Retinal pigment epithelial cell (primary cell): ENCODE data around the gene GAS1.

ENCODE experiments used
- DNase-seq: peaks from one replicate; pipeline ENCODE4 v3.0.0-alpha.2; 2010; ENCODE audit warnings: low read depth
- H3K4me3 ChIP-seq: 2 replicates; pipeline ENCODE4 v1.5.1; 2011; ENCODE audit warnings: mild to moderate bottlenecking, low read length, control low read depth, moderate library complexity
- TF ChIP-seq, protein P1 (sequence below): conservative IDR thresholded peaks from 2 replicates; pipeline ENCODE4 v1.5.1; 2011; ENCODE audit warnings: low read depth, low read length, control low read depth, inconsistent platforms

GAS1 gene

DNA sequence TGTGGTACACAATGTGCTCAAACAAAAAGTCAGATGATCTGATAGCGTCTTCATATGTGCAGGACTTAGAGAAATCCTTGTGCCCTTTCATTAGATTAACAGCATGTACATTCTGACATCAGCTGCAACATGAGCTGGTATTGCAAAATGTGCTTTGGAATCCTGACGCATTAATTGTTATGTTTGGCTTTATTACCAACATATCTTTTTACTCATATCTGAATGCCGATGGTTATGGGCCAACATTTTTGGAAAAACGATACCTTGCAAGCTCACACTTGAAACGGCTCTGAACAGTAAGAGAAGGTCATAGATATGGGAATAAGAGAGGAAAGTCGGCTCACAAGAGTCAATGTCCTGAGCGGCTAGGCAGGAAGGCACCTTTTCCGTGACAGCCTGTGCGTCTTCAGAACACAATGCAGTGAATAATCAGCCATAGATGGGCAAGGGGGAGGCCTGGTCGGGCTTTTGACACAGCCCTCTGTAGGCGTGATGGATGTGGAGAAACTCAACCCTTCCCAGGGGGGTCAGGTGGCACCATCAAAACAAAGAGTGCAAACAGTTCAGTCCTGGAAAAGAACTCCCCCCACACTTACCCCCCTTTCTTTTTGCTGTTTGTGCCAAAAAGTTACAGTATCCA is 36.4 kb upstream of the GAS1 start:
- peak; percentile 46 for DNase-seq
- no peak overlapping the region for H3K4me3 ChIP-seq
- TF ChIP-seq, protein P1, sequence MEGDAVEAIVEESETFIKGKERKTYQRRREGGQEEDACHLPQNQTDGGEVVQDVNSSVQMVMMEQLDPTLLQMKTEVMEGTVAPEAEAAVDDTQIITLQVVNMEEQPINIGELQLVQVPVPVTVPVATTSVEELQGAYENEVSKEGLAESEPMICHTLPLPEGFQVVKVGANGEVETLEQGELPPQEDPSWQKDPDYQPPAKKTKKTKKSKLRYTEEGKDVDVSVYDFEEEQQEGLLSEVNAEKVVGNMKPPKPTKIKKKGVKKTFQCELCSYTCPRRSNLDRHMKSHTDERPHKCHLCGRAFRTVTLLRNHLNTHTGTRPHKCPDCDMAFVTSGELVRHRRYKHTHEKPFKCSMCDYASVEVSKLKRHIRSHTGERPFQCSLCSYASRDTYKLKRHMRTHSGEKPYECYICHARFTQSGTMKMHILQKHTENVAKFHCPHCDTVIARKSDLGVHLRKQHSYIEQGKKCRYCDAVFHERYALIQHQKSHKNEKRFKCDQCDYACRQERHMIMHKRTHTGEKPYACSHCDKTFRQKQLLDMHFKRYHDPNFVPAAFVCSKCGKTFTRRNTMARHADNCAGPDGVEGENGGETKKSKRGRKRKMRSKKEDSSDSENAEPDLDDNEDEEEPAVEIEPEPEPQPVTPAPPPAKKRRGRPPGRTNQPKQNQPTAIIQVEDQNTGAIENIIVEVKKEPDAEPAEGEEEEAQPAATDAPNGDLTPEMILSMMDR, result no peak

DNA sequence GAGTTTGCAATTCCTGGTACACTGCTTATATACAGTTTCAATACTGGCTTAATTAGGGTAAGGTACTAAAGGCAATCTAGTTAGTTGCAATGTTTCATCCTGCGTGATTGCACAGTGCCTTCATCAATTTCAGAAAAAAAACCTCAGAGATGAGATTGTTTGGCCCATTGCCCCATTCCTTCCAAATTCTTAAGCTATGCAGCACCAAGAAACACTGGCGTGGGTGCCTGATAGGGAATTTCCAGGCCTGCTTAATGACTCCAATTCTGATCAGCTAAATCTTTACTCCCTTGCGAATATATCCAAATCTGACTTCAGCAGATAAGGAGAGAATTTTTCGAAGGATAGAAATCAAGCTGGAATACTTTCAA is 35.9 kb upstream of the GAS1 start:
- TF ChIP-seq, protein P1, result no peak
- no peak for DNase-seq
- H3K4me3 ChIP-seq, result no peak overlapping the region

DNA sequence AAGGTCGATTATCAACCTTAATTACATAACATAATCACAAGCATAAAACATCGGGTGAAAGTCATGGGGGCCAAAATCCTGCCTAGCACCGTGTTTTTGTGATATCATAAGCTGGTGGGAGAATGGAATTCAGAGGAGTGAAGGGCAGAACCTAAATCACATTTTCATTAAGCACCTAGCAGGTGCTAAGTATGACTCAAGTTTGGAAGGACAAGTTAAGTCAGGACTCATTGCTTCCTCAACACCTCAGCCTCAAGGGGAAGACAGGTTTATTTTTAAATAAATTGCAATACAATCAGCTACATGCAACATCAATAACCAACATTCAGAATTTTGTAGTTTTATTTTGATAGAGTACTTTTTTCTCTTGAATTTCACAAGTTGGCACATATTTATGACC is 33.5 kb upstream of the GAS1 start:
- TF ChIP-seq, protein P1, result no peak
- no peak overlapping the region for H3K4me3 ChIP-seq
- no peak for DNase-seq

DNA sequence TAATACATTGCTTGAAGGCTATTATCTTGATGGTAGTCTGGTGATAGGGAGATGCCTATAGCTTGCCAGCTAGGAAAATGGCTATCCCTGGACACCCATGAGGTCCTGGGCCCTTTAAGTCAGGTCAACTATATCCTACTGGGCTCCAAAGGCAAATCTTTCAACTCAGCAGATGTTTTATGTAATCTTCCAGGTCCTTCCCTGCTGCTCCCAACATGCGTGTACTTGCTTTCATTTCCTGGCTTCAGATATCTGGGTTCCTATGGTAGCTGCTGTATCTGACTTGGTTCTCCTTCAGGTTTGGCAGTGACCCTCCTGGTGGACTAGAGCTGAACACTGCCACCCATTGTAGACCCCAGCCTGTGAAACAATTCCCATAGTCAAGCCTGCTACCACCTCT is 32.4 kb upstream of the GAS1 start:
- no peak for DNase-seq
- TF ChIP-seq, protein P1, result no peak
- H3K4me3 ChIP-seq, result no peak overlapping the region

DNA sequence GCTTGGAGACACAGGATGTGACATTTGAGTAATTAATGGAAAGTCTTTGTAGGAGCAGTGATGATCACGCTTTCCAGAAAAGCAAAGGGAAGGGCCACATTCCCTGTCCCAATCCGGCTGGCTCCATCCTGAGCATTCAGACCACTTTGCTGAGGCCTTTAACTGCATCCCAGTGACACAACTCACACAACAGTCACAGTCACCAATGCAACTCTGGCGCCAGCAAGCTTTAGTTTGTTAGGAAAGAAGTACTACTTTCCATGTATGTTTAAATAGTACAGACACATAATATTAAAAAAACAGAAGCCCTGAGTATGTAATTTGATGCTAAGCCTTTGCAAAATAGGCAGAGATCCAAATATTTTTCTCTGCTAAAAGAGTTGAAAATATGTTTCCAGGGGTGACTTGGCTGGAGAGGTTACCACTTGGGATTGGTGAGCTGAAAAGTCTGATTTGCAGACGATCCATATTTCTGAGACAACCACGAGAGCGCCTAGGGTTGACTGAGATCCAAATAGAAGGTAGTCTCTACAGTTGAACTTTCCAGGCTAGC is 31.7 kb upstream of the GAS1 start:
- TF ChIP-seq, protein P1, result no peak
- no peak overlapping the region for H3K4me3 ChIP-seq
- peak; percentile 40 for DNase-seq

DNA sequence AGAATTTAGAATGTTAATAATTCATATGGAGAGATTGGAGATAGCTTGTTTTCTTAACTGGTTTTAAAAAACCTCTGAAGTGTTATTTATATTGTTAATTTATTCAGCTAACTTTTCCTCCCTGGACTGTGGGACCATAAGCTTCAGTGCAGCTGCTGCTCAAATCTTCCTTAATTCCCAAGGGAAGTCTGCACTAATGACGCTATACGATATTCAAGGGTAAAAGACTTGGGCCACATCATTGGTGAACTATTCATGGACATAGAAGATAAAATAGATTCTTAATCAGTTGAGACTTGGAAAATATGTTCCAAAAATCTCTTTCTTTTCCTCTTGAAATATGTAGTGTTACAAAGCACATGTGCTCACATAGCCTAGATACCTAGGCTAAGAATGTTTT is 31.1 kb upstream of the GAS1 start:
- H3K4me3 ChIP-seq, result no peak overlapping the region
- TF ChIP-seq, protein P1, result no peak
- no peak for DNase-seq

DNA sequence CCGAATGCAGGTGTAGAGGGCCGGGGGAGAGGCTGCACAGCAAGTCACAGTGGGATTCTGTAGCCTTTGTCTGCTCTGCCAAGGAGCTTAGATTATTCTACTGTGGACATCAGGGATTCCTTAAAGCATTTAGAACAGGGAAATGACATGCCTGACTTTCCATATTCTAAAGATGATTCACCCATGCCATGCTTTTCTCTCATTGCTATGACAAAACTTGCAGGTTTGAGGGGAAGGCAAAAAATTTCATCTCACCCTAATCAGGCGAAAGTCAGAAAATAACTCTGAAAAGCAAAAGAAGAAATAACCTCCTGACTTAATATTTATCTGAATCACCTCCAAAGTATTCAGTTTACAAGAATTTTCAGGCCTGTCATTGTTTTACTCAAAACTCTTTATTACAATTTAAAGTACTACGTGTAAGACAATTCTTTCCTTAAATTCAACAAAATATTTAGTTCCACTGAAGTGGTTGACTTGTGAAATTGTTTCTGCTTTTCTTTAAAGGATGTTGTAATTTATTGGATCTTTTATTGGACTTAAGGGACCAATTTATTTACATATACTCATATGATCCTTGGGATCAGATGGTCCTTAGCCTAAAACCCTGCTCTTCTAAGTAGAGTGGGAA is 30.0 kb upstream of the GAS1 start:
- DNase-seq, result no peak
- TF ChIP-seq, protein P1, result no peak
- H3K4me3 ChIP-seq, result no peak overlapping the region
